8988T (cell line): Measurements from ENCODE around the gene NBPF12.
A peak's percentile ranks its signal among the peaks of the same experiment; 100 is the strongest.
"Not testable (repeated sequence)": the region's sequence is repeated elsewhere in the genome, so short reads cannot be mapped to it uniquely, and the experiment has no call there.

Source experiments
- DNase-seq: peaks from one replicate; pipeline ENCODE4 v3.0.0; 2011

NBPF12 gene, protein sequence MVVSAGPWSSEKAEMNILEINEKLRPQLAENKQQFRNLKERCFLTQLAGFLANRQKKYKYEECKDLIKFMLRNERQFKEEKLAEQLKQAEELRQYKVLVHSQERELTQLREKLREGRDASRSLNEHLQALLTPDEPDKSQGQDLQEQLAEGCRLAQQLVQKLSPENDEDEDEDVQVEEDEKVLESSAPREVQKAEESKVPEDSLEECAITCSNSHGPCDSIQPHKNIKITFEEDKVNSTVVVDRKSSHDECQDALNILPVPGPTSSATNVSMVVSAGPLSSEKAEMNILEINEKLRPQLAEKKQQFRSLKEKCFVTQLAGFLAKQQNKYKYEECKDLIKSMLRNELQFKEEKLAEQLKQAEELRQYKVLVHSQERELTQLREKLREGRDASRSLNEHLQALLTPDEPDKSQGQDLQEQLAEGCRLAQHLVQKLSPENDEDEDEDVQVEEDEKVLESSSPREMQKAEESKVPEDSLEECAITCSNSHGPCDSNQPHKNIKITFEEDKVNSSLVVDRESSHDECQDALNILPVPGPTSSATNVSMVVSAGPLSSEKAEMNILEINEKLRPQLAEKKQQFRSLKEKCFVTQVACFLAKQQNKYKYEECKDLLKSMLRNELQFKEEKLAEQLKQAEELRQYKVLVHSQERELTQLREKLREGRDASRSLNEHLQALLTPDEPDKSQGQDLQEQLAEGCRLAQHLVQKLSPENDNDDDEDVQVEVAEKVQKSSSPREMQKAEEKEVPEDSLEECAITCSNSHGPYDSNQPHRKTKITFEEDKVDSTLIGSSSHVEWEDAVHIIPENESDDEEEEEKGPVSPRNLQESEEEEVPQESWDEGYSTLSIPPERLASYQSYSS (N-terminal part only)

DNA sequence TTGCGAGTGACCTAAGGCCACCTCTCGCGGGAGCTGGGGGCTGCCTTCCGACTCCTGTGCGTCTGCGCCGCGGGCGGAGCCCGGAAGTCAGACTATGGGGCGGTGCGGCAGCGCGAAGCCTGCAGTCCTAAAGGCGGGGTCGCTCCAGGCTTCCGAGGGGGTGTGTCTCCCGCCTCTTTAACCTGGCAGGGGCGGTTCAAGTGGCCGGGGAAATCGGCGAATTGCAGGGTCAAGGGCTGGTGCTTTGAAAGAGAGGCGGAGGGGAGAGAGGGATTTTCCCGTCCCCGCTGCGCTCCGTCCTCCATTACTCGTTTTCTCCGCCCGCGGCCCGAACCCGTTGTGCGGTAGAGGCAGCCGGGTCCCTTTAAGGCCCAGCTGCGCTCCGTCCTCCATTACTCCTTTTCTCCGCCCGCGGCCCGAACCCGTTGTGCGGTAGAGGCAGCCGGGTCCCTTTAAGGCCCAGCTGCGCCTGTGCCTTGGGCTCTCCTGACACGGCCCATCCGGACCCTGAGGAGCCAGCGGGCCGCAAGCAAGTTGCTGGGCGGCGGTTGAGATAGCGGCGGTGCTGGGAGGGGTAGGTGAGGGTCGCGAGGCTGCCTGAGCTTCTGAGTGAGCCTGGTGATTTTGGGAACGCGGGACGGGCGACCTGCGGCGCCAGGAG, at the start of gene NBPF12:
NBPF12 (plus strand) TSS at position 83 of the 661 bp plus-strand sequence. CDS start 21,820 bp downstream, outside the sequence.
- DNase-seq = not testable (repeated sequence)

DNA sequence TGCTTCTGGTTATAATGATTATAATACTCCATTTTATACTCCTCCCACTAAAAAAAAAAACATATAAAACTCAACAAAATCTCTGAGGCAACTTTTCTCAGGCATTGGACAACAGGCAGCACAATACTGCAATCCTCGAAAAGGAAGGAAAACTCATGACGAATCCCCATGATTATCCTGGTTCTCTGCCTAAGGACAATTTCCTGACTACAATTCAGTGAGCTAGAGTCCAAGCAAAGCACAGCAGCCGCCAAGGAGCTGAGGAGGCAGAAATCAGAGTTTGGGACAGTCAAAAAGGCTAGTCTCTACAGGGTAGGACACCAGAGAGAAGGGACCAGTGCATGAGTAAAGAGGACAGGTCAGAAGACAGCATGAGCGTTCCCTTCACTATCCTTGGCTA, 46.8 kb upstream of the NBPF12 start:
- not testable (repeated sequence) for DNase-seq

DNA sequence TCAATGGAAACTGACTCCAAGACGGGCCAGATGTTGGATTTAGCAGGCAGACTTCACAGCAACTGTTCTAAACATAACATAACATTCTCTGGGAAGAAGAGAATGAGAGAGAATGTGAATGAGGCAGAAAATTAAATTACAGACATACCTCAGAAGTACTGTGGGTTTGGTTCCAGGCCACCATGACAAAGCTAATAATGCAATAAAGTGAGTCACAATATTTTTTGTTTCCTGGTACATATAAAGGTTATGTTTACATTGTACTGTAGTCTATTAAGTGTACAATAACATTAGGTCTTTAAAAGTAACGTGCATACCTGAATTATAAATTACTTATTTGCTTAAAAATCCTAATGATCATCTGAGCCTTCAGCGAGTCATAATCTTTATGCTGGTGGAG, 45.8 kb upstream of the NBPF12 start:
- not testable (repeated sequence) for DNase-seq

DNA sequence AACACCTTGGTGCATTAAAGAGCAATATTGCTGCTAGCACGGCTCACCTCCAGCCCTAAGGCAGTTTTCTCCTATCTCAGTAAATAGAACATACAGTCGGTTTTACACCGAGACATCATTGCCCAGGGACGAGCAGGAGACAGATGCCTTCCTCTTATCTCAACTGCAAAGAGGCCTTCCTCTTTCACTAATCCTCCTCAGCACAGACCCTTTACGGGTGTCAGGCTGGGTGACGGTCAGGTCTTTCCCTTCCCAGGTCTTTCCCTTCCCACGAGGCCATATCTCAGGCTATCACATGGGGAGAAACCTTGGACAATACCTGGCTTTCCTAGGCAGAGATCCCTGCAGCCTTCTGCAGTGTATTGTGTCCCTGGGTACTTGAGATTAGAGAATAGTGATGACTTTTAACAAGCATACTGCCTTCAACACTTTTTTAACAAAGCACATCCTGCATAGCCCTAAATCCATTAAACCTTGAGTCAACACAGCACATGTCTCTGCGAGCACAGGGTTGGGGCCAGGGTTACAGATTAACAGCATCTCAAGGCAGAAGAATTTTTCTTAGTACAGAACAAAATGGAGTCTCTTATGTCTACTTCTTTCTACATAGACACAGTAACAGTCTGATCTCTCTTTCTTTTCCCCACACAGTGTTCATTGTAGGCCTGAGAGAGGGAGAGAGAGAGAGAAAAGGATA, 30.4 kb upstream of the NBPF12 start:
- not testable (repeated sequence) for DNase-seq

DNA sequence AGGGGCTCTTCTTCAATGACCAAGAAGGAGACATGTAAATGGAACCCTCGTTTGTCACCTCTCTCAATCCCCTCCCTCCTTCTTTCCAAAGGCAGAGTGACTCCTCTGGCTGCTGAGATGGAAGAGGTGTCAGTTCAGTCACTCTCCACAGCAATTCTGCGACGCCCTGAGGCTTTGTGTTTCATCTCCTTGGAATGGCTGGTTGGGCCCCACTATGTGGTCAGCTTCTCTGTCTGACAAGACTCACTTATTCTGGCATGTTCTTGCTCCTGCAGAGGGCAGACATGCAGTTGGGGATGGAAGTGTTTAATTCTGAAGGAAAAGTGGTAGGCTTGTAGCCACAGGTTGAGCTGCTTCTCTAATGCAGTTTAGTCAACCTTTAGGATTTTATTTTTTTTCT, 25.1 kb upstream of the NBPF12 start:
- DNase-seq = peak; percentile 14

DNA sequence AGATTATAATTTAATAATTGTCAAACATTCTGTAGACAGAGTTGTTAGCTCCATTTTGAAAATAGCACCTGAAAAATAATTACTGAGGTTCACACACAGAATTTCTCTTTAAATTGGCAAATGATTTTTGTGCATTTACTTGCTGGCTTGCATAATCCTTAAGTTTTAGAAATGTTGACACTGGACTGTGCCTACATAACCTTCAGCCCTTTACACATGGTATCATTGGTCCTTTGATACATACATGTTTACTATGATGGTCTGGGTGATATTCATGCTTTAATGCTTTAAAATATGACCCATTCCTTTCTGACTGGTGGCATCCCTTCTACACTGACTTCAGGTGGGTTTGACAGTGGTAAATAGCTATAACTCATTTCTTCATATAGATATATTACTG, 17.3 kb upstream of the NBPF12 start:
- DNase-seq = not testable (repeated sequence)

DNA sequence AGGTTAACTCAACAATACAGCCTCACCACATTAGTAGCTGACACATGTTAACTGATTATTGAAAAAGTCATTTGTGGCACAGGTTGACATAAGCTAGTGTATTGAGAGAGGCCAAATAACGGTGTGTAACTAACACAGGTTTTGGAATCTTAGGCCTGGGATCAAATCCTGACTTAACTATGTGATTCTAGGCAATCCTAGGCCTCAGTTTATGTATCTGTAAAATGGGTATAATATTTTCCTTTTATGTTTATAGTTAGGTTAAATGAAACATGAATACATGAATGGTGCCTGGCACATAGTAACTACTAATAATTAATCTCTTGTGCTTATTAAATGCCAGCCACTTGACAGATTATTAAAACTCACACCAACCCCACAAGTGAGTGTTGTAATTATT, 15.5 kb upstream of the NBPF12 start:
- DNase-seq = not testable (repeated sequence)

DNA sequence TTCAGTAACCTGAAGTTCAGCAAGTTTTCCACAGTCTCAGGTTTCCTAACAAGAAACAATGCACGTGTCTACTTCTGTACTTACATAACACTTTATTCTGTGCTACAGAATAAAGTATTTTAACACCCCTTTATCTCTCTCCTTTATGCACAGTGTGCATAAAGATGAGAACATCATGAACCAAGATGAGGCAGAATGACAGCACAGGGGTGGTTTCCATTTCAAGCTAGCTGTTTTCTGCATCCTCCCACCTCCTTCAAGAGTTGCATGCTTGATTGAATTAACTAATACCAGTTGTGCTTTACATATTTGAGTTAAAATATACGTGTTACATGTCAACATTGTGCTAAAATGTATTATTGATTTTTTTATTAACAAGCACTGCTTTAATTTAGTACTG, 14.0 kb upstream of the NBPF12 start:
- DNase-seq = not testable (repeated sequence)

DNA sequence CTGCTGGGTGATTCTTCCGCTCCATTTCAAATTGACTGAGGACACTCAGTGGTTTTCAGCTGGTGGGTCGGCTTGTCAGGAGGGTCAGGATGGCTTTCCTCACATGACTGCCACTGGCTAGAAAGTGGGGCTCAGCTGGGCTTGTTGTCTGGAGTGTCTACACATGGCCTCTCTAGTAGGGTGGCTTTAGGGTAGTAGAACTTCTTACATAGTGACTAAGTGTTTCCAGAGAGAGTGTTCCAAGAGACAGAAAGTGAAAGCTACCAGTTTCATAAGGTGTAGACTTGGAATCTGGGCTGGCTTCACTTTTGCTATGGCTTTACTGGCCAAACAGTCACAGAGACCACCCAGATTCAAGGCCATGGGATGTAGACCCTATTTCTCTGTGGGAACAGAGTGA, 11.7 kb upstream of the NBPF12 start:
- DNase-seq = not testable (repeated sequence)

DNA sequence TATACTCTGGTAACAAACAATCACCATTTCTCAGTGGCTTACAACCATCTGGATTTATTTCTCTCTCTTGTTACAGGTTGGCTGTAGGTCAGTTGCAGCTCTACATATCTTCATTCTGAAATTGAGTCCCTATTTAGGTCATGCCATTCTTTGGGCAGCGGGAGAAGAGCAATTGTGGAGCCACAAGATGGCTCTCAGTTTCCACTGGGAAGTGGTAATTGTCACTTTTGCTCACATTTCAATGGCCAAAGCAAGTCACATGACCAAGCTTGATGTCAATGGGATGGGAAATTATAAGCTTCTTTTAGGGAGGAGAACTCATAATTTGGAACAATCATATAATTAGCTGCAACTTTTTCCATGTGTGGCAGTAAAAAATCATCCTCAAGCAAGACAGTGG, 7.9 kb upstream of the NBPF12 start:
- DNase-seq = not testable (repeated sequence)

DNA sequence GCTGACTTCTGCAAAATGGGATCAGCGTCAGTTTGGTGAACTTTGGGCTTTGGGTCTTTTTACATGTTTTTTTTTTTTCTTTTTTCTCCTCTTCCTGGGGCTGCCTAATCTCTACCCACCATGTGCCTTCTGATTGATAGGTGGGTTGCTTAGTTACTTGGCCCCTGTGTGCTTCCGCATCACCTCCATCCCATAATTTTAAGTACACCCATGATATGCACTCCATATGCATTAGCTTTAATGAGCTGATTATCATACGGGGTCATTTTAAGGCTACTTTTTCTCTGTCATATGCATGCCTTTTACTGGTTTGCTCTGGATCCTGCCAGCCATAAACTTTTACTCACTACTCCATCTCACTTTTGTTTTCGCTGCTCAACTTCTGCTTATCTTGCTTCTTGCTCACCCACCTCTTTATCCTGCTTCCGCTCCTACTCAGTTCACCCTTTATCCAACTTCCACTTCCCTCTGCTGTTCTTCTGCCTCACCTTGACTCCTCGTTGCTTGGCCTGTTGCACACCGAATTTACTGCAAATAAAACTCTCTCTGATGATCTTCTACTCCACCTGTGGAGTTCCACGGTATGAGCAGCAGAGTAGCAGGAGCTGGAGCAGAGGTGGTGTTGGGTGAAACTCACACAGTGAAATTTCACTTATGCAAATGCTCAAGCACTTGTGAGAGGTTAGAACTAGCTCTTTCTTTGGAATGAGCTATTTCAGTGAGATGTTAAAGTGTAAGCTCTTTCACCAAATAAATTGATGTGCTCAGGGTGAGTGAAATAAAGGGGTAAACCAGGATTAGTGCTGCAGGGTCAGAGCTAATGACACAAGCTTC, 3.5 kb upstream of the NBPF12 start:
- not testable (repeated sequence) for DNase-seq

DNA sequence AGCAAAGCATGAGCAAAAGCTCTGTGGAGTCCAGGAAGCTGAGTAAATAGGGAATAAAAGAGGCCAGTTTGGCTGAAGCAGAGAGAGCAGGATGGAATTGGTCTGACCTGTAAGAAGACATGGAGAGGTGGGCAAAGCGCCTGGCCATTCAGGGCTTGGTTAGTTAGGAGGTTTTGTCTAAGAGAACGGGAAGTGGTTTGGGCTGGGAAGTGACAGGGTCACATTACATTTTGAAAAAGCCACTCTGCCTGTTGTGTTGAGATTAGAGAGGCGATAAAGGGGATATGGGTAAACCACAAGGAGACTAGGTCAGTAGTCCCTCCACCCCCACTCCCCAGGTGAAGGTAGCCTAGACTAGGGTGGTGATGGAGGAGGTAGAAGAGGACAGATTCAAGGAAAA, 662 bp upstream of the NBPF12 start:
- not testable (repeated sequence) for DNase-seq

DNA sequence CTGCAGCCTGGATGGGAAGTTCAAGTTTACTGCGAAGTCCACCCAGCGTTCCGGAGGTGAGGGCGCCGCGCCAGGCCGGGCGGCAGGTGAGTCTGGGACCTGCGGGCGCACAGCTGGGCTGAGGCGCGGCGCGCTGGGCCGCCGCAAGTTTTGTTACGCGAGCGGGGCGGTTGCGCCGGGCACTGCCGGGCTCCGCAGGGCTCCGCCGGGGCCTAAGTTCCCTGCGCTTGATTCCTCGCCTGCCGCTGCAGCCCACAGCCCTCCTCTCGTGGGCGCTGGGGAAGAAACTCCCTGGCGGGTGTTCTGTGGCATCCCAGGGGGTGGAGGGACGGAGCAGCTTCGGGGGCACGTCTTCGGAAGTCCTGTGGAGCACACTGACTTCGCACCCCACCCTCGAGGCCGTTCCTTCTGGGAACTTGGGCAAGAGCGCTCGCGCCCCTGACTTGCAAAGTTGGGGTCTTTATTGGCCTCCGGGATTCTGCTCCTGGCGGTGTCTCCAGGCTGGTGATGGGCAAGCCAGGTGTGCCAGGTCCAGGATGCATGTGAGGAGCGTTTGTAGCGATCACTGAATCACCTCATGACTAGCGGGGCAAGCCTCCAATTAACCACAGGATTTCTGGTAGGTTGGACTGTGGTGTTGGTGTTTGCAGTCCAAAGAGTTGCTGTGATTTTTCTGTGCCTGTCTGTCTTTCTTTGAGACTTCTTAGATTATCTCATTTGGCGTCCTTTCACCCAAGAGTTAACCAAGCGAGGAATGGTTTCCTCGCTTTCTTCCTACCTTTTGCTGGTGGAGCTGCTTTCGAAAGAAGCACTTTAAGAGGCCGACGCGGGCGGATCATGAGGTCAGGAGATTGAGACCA, 1.0 kb downstream of the NBPF12 start:
- DNase-seq = not testable (repeated sequence)

DNA sequence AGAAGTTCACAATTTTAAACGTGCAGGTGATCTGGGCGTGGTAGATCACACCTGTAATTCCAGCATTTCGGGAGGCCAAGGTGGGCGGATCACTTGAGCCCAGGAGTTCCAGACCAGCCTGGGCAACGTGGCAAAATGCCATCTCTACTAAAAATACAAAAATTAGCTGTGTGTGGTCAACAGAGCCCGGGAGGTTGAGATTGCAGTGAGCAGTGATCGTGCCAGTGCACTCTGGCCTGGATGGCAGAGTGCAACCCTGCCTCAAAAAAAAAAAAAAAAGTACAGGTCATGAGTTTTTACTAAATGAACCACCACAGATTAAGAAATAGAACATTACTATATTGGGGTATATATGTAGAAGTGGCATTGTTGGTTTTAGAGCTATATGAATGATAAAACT, 2.2 kb downstream of the NBPF12 start:
- DNase-seq = not testable (repeated sequence)

DNA sequence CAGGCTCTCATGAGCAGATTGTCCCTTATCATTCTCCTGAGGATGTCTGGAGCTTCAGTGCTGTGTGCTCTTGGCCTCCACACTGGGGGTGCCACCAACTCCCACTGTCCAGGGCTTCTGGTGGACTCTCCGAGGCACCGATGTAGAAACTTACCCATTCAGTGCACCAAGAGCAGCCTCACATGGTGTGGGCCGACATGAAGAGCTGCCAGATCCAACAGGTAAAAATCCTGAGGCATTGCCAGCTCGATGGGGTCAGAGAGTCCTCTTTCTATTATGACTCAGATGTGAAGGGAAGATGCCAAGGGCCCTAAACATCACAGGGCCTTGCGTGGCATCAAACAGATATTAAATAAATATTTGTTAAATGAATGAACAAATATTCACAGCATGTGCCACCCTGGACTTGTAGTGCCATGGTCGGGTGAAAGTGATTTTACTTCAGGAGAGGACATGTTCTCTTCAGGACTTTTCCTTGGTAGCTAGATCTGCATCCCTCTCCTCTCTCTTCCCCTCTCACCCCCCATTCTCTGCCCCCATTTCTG, 5.3 kb downstream of the NBPF12 start:
- DNase-seq = not testable (repeated sequence)

DNA sequence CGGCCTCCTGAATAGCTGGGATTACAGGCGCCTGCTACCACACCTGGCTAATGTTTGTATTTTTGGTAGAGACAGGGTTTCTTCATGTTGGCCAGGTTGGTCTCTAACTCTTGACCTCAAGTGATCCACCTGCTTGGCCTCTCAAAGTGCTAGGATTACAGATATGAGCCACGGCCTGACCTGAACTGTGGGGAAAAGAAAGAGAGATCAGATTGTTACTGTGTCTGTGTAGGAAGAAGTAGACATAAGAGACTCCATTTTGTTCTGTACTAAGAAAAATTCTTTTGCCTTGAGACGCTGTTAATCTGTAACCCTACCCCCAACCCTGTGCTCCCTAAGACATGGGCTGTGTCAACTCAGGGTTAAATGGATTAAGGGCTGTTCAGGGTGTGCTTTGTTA, 10.0 kb downstream of the NBPF12 start:
- DNase-seq = not testable (repeated sequence)

DNA sequence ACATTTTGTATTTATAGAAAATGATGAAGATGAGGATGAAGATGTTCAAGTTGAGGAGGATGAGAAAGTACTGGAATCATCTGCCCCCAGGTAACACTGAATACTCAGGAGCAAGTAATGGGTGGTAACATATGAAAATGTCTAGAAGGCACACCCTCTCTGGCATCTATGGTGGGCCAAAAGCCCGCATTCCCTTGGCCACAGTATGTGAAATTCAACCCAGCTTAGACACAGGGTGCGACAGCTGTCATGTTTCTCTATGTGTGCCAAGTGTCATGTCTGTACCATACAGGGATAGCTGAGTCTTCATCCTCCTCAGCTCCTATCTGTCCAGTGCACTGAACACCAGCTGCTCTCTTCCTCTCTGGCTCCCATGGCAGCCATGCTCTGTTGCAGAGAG, 26.2 kb downstream of the NBPF12 start:
- DNase-seq = not testable (repeated sequence)

DNA sequence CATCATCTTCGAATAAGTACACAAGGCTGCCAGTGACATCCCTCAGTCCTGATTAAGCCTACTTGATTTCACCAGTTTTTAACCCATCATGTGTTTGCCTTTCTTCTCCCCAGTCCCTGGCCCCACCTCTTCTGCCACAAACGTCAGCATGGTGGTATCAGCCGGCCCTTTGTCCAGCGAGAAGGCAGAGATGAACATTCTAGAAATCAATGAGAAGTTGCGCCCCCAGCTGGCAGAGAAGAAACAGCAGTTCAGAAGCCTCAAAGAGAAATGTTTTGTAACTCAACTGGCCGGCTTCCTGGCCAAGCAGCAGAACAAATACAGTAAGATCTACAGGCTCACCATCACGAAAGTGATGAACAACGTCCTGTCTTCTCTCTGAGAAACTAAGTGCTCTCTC, 28.2 kb downstream of the NBPF12 start:
- not testable (repeated sequence) for DNase-seq

DNA sequence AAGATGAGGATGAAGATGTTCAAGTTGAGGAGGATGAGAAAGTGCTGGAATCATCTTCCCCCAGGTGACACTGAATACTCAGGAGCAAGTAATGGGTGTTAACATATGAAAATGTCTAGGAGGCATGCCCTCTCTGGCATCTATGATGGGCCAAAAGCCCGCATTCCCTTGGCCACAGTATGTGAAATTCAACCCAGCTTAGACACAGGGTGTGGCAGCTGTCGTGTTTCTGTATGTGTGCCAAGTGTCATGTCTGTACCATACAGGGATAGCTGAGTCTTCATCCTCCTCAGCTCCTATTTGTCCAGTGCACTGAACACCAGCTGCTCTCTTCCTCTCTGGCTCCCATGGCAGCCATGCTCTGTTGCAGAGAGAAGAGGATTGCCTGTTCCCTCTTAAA, 32.5 kb downstream of the NBPF12 start:
- DNase-seq = not testable (repeated sequence)

DNA sequence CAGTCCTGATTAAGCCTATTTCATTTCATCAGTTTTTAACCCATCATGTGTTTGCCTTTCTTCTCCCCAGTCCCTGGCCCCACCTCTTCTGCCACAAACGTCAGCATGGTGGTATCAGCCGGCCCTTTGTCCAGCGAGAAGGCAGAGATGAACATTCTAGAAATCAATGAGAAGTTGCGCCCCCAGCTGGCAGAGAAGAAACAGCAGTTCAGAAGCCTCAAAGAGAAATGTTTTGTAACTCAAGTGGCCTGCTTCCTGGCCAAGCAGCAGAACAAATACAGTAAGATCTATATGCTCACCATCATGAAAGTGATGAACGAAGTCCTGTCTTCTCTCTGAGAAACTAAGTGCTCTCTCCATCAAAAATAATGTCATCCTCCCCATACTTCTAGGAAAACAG, 34.6 kb downstream of the NBPF12 start:
- DNase-seq = not testable (repeated sequence)
